Gastrocnemius medialis (tissue), 4 donors: ENCODE data around the gene DEGS2.

Experiments
- POLR2A ChIP-seq, 2 donors: fragments of 450-650 bp; IDR thresholded peaks; one replicate each; pipeline ENCODE4 v1.6.1; 2017; ENCODE audit warnings: antibody characterized with exemption in 2 of 2, mild to moderate bottlenecking in 2 of 2, moderate library complexity in 2 of 2
- TF ChIP-seq, protein P1 (sequence below), 5 experiments: fragments of 450-650 bp in 3 of 5; fragments of 200-600 bp in 2 of 5; sonication (generic) in 2 of 5; IDR thresholded peaks in 4 of 5; conservative IDR thresholded peaks in 1 of 5; 1 replicate in 4 of 5; 2 replicates in 1 of 5; pipeline ENCODE4 v1.5.1; 2016 to 2019; ENCODE audit warnings: antibody characterized with exemption in 5 of 5, mild to moderate bottlenecking in 3 of 5, moderate library complexity in 3 of 5

DNA sequence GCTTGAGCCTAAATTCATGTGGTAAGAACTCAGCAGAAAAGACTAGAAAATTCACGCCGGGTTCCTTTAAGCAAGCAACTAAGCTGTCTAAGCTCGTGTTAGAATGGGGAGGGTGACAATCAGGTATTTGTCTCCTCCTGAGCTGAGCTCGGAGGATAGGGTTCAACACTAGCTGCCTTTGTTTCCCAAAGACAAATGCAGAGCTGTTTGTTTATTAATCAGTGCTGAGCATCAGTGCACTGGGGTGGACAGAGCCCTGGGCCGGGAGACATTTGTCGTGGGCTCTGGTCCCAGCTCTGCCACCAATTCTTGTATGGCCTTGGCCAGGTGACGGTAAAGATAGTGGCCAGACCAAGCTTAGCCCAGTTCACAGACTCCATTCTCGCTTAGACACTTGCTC, 43.7 kb downstream of the DEGS2 start:
- TF ChIP-seq POLR2A (IDR thresholded peaks at IDR 0.05): no peak
- TF ChIP-seq, protein P1, sequence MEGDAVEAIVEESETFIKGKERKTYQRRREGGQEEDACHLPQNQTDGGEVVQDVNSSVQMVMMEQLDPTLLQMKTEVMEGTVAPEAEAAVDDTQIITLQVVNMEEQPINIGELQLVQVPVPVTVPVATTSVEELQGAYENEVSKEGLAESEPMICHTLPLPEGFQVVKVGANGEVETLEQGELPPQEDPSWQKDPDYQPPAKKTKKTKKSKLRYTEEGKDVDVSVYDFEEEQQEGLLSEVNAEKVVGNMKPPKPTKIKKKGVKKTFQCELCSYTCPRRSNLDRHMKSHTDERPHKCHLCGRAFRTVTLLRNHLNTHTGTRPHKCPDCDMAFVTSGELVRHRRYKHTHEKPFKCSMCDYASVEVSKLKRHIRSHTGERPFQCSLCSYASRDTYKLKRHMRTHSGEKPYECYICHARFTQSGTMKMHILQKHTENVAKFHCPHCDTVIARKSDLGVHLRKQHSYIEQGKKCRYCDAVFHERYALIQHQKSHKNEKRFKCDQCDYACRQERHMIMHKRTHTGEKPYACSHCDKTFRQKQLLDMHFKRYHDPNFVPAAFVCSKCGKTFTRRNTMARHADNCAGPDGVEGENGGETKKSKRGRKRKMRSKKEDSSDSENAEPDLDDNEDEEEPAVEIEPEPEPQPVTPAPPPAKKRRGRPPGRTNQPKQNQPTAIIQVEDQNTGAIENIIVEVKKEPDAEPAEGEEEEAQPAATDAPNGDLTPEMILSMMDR (IDR thresholded peaks at IDR 0.05 in 4 of 5, conservative IDR thresholded peaks at IDR 0.05 in 1 of 5): no peak
